Adrenal gland (tissue), 5 donors: ENCODE measurements around the gene CCDC70.

Experiments used
- CTCF ChIP-seq, 6 experiments: fragments of 450-650 bp in 4 of 6; fragments of 200-600 bp in 2 of 6; sonication (generic) in 1 of 6; IDR thresholded peaks; 1 replicate in 5 of 6; 2 replicates in 1 of 6; pipeline versions ENCODE4 v1.5.1 to v1.8.0; 2016 to 2021; ENCODE audit warnings: antibody characterized with exemption in 6 of 6, mild to moderate bottlenecking in 2 of 6, moderate library complexity in 1 of 6
- POLR2A ChIP-seq, 2 donors: fragments of 450-650 bp; IDR thresholded peaks; one replicate each; pipeline ENCODE4 v1.6.1; 2017; ENCODE audit warnings: antibody characterized with exemption in 2 of 2, mild to moderate bottlenecking in 2 of 2, moderate library complexity in 1 of 2
- donor health status: DM: no; HTN: no; CAD: no.

GRCh38 chr13:51856998-51857397, 4.8 kb upstream of the CCDC70 start:
- no peak for TF ChIP-seq CTCF (IDR thresholded peaks at IDR 0.05)
- TF ChIP-seq POLR2A (IDR thresholded peaks at IDR 0.05) = no peak
